HG03460 (cell line): Measurements from ENCODE around the gene IL1RAPL2.
"Not testable (repeated sequence)": the region's sequence is repeated elsewhere in the genome, so short reads cannot be mapped to it uniquely, and the experiment has no call there.

Source experiments
- ATAC-seq: cut with Tn5 transposase; IDR thresholded peaks from one replicate; pipeline ENCODE4 v1.9.1; 2021; ENCODE audit not compliant: unreplicated experiment

The IL1RAPL2 gene

GRCh38 chrX:105684288-105684687 lies 1118.3 kb downstream of the IL1RAPL2 start:
- not testable (repeated sequence) for ATAC-seq

- no peak for ATAC-seq
Measured at GRCh38 chrX:105694839-105695238, 1128.8 kb downstream of the IL1RAPL2 start.

DNA sequence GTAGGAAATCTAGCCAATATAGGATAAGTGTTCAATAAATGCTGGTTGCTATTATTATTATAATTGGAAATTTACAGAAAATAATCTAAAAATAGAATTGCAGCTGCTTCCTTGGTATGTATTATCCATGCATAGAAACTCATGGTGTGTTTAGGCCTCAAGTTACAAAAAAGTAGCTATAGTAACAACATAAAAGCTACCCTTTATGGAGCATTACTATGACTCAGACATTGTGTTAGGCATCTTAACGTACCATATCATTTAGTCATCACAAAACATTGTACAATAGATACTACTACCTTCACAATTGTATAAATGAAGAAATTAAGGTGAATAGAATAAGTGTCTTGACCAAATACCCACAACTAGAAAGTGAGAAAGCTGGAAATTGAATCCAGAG lies 1129.5 kb downstream of the IL1RAPL2 start:
- no peak for ATAC-seq

DNA sequence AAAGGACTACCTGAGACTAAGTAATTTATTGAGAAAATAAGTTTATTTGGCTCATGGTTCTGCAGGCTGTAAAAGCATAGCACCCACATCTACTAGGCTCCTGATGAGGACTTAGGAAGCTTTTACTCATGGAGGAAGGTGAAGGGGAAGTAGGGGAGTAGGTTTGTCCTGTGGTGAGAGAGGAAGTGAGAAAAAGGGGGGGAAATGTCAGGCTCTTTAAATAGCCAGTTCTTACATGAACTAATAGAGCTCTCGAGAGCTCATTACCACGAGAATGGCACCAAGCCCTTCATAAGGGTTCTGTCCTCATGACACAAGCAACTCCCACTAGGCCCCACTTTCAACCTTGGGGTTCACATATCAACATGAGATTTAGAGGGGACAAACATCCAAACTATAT lies 1130.9 kb downstream of the IL1RAPL2 start:
- ATAC-seq = peak; percentile 68

DNA sequence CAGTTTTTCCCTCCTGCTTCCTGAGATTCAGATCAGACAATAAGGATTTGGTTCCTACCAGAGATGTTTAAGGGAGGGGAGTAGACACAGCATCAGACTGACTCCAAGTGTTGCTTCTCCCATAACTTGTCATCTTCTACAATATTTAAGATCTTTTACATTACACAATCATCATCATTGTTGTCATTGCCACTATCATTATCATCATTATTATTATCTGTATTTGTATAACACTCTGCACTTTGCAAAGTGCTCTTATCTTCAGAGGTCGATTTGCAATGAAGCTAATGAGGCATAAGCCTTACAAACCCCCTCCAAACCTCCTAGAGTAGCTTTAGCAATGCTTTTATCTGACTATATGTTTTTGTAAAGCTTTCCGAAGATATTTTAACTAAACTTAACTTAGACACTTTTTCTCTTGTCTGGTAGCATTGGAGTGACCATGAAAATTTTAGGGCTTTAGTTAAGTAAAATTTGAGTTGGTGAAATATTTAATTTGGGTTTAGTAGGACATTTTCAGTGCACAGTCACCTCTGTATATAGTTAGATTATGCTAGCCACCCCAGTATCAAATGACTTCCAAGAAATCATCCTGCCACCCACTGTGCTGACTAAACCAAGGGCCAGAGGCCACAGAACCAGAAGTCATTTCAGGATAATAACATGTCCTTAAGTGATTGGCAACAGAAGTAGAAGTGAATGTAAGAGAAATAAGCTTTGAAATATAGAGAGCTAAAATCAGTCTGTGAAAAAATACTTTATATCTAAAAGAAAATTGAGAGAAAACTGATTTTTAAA lies 1132.2 kb downstream of the IL1RAPL2 start:
- no peak for ATAC-seq

DNA sequence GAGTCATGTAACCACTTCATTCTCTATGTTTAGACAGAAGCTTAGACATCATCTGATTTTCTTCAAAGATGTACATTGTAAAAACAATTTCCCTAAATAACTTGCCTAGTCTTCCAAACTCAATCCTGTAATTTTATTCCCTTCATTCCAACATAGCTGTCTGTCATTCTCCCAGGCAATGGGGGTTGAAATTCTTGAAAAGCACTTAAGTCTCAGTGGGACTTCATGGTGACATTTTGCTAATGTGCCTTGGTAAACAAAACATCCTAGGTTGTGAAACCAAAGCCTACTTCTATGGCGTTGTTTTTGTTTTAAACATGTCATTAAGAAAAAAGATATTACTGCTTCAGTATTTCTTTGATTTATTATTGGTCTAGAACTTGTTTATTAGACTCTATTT lies 1134.3 kb downstream of the IL1RAPL2 start:
- no peak for ATAC-seq

- ATAC-seq = no peak
Measured at GRCh38 chrX:105701310-105702052, 1135.5 kb downstream of the IL1RAPL2 start.

DNA sequence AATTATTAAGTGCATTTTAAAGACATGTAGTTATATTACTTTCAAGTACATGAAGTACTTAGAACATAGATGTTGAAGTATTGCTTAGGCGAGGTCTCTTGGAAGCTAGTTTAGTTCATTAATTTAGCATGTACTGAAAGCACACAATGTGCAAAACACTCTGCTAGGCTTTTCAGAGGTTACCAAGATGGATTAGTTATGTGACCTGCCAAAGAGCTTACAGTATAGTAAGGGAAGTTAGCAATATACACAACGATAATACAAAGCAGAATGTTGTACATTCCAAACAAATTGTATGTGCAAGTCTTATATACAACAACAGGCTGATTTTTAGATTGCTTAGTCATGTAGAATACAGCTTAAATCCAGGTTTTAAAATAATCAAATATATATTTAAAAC lies 1137.9 kb downstream of the IL1RAPL2 start:
- ATAC-seq = no peak

DNA sequence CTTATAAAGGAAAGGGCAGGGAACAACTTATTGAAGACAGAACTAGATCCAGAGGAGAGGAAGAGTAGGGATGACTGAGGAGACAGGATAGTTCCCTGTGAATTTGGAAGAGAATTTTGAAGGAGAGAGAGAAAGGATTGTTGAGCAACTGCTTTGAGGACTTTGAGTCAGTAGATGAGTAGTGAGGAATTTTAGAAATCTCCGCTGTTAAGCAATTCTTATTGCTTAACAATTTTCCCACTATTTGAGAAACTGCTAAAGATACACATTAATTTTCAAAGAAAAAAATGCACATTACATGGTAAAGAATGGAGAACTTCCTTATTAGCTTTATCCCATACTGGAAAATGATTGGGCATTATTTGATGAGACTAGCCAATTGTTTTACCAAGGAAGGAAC lies 1140.0 kb downstream of the IL1RAPL2 start:
- ATAC-seq = no peak

GRCh38 chrX:105711805-105712204 lies 1145.8 kb downstream of the IL1RAPL2 start:
- no peak for ATAC-seq

- ATAC-seq = no peak
Measured at GRCh38 chrX:105715746-105716145, 1149.7 kb downstream of the IL1RAPL2 start.

DNA sequence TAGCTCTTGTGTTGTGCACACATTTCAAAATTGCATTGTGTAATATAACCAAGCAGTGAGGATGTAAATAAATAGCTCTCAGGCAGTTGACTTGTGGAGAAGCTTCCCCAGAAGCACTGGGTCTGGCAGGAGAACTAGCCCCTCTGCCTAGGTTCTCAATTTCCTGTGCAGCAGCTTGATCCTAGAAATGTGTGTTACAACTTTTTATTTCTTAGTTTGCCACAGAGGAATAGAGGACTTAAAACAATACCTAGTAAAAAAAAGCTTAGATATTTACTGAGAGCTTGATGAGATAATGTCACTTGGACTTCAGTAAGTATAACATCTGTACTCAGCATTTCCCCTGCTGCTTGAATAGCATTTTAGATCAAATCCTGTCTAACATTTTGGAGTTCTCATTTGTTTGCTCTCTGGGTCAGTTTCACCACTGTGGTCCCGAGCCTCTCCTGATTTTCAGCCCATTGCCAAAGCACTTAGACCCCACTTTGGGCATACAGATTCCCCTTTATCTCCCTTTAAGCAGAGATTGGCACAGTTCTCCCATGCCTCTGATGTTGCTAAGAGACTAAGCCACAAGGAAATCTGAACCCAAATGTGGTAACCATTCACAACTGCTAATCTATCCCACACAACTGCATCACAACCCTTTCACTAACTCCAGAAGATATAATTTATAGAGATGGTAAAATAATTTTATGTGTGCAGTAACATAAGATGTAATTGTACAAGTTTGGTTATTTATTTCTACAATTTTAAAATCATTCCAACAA lies 1158.2 kb downstream of the IL1RAPL2 start:
- no peak for ATAC-seq

GRCh38 chrX:105725228-105725627 lies 1159.2 kb downstream of the IL1RAPL2 start:
- ATAC-seq = no peak

- peak; percentile 61 for ATAC-seq
Measured at GRCh38 chrX:105738162-105738561, 1172.2 kb downstream of the IL1RAPL2 start.

DNA sequence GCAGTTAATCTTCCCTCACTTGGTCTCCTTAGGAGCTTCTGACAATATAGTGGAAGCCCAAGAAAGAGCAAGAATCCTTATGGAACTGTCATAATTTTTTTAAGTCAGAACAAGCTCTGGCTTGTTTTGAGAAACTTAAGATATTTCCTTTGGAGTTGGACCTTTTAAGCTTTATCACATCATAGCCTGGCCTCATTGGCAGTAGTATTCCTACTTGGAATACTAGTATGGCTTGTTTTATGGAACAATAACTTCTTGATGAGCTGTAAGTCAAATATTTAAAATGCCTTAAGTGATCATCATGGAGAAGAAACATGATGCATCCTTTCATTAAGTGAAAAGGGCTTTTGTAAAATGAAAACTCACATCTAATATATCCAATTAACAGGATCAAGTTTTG lies 1178.3 kb downstream of the IL1RAPL2 start:
- ATAC-seq = no peak

DNA sequence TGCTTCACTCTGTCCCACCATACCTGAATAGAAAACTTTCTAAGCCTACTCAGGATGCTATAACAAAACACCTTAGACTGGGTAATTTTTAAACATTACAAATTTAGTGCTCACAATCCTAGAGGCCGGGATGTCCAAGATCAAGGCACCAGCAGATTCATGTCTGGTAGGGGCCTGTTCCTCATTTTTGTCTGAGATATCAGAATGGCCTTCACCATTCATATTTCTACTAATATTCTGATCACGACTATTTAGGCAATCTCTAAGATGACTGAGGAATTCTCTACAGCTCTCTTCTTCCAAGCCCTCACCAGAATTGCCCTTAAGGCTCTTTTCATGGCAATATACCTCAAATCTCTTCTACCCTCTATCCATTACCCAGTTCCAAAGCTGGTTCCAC lies 1178.9 kb downstream of the IL1RAPL2 start:
- ATAC-seq = no peak

- ATAC-seq = no peak
Measured at GRCh38 chrX:105745863-105746262, 1179.9 kb downstream of the IL1RAPL2 start.

DNA sequence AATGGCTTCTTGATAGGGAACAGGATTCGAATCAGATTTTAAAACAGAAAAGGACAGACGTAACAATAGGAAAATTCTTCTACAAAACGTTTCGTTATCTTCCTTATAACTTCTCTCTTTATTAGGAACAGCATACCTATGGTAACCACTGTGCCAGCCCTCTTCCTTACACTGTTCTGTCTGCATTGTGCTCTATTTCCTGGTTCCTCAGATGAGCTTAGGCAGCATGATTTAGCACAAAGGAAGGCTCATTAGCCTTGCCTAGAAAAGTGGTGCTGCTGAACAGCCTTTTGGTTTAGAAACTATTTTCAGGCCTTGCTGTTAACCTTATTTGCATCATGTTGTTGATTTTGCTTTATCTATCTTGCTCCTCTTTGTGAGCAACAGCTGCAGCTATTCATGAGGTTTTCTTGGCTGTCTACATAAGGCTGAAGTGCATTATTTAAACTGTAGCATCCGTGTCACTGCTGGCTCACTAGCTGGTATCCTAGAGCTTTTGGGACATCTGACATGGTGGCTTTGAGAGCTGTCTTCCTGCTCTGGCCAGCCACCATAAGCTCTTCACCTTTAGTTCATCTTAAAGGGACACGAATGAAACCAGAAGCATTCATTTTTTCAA lies 1186.4 kb downstream of the IL1RAPL2 start:
- ATAC-seq = no peak

DNA sequence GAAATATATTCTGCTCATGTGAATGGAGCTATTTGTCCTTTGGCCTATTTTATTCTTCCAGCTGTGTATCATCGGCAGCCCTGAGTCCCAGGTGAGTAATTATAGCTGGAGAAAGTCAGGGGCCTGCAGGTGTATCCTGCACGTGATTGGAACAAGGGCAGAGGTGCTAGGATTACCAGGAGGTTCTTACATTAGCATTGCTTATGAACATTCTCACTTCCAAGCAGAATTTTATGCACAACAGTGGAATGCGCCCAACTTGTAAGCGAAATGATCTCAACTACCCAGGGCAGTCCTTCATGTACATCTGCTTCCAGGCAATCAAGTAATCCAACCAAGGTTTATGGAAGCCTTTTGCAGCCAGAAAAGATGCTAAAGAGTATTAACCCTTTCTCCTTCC lies 1187.4 kb downstream of the IL1RAPL2 start:
- no peak for ATAC-seq

DNA sequence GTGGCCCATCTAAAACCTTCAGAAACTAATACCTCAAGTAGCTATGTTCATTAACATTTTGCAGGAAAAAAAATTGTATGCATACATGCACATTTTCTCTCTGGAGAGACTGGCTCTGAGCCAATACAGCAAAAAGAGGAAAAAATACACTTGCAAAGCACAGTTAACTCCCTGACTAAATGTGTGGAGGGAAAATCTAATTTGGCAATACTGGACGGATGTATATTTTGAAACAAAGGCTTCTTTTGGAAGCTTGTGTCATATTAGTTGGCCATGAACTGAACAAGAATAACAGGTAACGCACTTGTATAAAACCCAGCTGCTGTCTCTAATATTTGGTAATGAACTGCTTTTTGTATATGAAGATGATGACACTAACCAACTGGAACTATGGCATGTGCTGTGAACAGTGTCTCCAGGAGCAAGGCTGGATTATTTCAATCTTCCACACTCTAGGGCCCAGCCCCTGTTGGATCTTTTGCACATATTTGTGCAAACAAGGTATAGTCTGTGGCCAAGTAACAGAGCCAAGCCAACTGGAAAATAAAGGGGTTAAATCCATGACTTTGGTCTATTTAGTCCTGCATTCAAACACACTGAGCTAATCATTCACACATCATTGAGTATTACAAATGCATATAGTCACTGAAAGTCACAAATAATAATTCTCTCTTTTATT lies 1188.4 kb downstream of the IL1RAPL2 start:
- no peak for ATAC-seq

DNA sequence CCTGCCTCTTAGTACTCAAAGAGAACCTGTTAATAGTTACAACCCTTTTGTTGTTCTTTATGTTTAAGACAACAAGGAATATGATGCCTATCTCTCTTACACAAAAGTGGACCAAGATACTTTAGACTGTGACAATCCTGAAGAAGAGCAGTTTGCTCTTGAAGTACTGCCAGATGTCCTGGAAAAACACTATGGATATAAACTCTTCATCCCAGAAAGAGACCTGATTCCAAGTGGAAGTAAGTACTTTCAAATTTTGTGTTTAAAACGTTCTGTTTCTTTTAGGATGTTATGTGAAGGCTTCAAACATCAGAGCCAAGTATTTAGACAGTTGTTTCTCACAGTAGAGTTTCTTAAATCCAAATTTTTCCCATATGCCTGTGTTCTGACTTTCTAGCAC lies 1189.1 kb downstream of the IL1RAPL2 start:
- ATAC-seq = no peak
